ENCODE results near the gene BRSK1.

- TF ChIP-seq, protein P1, sequence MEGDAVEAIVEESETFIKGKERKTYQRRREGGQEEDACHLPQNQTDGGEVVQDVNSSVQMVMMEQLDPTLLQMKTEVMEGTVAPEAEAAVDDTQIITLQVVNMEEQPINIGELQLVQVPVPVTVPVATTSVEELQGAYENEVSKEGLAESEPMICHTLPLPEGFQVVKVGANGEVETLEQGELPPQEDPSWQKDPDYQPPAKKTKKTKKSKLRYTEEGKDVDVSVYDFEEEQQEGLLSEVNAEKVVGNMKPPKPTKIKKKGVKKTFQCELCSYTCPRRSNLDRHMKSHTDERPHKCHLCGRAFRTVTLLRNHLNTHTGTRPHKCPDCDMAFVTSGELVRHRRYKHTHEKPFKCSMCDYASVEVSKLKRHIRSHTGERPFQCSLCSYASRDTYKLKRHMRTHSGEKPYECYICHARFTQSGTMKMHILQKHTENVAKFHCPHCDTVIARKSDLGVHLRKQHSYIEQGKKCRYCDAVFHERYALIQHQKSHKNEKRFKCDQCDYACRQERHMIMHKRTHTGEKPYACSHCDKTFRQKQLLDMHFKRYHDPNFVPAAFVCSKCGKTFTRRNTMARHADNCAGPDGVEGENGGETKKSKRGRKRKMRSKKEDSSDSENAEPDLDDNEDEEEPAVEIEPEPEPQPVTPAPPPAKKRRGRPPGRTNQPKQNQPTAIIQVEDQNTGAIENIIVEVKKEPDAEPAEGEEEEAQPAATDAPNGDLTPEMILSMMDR (conservative IDR thresholded peaks at IDR 0.05; ENCODE audit: low read length): no peak
- TF ChIP-seq EZH2phosphoT487 (IDR thresholded peaks at IDR 0.05; ENCODE audit: borderline replicate concordance): no peak
Measured at GRCh38 chr19:55248166-55248675, 35.6 kb upstream of the BRSK1 start.
